H1 (cell line): ENCODE measurements around the gene RELN. TPM values are rescaled to one million over a fixed set of nuclear protein-coding genes. Genes with fewer than 3 reads are reported as not detected.

Experiments used
- CTCF ChIA-PET: fragments of 300-600 bp; sonication (Branson Sonifier 250); formaldehyde crosslinking; loops from one replicate; lab custom pipeline; 2021; ENCODE audit not compliant: partially characterized antibody; lab: Charles Lee
- POLR2A ChIA-PET: fragments of 300-600 bp; sonication (Branson Sonifier 250); formaldehyde crosslinking; loops from one replicate; lab custom pipeline; 2021; ENCODE audit warnings: inconsistent platforms; ENCODE audit not compliant: partially characterized antibody; lab: Charles Lee
- DNase-seq, 2 experiments: peaks; one replicate each; pipeline versions ENCODE4 v3.0.0 to v3.0.0-alpha.2; 2010 to 2022; ENCODE audit warnings: low spot score in 2 of 2, low read depth in 1 of 2, mixed read lengths in 1 of 2
- FAIRE-seq: peaks from 2 replicates; lab custom pipeline; 2011; peaks lifted over from hg19 to GRCh38; lab: Jason Lieb, UNC
- H2AFZ ChIP-seq: 2 replicates; pipeline ENCODE4 v1.8.1; 2012; ENCODE audit warnings: low read length, inconsistent platforms
- H2AK5ac ChIP-seq: 2 replicates; pipeline ENCODE4 v1.6.1; 2013; ENCODE audit warnings: low read depth, low read length
- H2BK120ac ChIP-seq: replicated peaks from 2 replicates; pipeline ENCODE3; 2013; ENCODE audit warnings: low read depth, low read length, inconsistent platforms
- H2BK12ac ChIP-seq: 2 replicates; pipeline ENCODE4 v1.6.1; 2013; ENCODE audit warnings: low read depth, low read length
- H2BK15ac ChIP-seq: 2 replicates; pipeline ENCODE4 v1.6.1; 2013; ENCODE audit warnings: low read length
- H2BK20ac ChIP-seq: 2 replicates; pipeline ENCODE4 v1.6.1; 2013; ENCODE audit warnings: low read length
- H2BK5ac ChIP-seq: 2 replicates; pipeline ENCODE4 v1.6.1; 2013; ENCODE audit warnings: low read depth, low read length
- H3K14ac ChIP-seq: 2 replicates; pipeline ENCODE4 v1.6.1; 2013; ENCODE audit warnings: inconsistent platforms; ENCODE audit not compliant: insufficient read length
- H3K18ac ChIP-seq: 2 replicates; pipeline ENCODE4 v1.6.1; 2013; ENCODE audit warnings: low read length; ENCODE audit errors: extremely low read depth
- H3K23ac ChIP-seq: 2 replicates; pipeline ENCODE4 v1.6.1; 2013; ENCODE audit warnings: inconsistent platforms; ENCODE audit not compliant: insufficient read length
- H3K23me2 ChIP-seq: 2 replicates; pipeline ENCODE4 v1.6.1; 2013; ENCODE audit warnings: low read depth, low read length
- H3K27ac ChIP-seq: 2 replicates; pipeline ENCODE4 v1.6.1; 2011; ENCODE audit warnings: low read depth, low read length, inconsistent platforms
- H3K27me3 ChIP-seq, 4 experiments: replicated peaks in 1 of 4; 1 replicate in 1 of 4; 2 replicates in 3 of 4; pipeline versions ENCODE4 v1.6.1 to v1.8.1; 2011 to 2013; ENCODE audit warnings: low read length in 3 of 4, mild to moderate bottlenecking in 3 of 4, inconsistent platforms in 2 of 4, mixed read lengths in 2 of 4, moderate library complexity in 1 of 4; ENCODE audit not compliant: control insufficient read depth in 3 of 4, insufficient read depth in 3 of 4; ENCODE audit errors: extremely low read depth in 1 of 4
- H3K36me3 ChIP-seq, 4 experiments: 2 replicates each; pipeline versions ENCODE4 v1.6.1 to v1.8.1; 2011 to 2013; ENCODE audit warnings: mild to moderate bottlenecking in 4 of 4, low read length in 3 of 4, moderate library complexity in 2 of 4, control low read depth in 1 of 4, inconsistent platforms in 1 of 4; ENCODE audit not compliant: insufficient read depth in 4 of 4, control insufficient read depth in 2 of 4
- H3K4ac ChIP-seq: replicated peaks from 2 replicates; pipeline ENCODE3; 2013; ENCODE audit warnings: low read length, low read depth, mixed read lengths, inconsistent platforms; ENCODE audit not compliant: insufficient read length
- H3K4me1 ChIP-seq, 4 experiments: replicated peaks in 1 of 4; 1 replicate in 1 of 4; 2 replicates in 3 of 4; pipeline versions ENCODE4 v1.6.1 to v1.8.1; 2011 to 2013; ENCODE audit warnings: low read length in 3 of 4, inconsistent platforms in 2 of 4, mixed read lengths in 1 of 4; ENCODE audit not compliant: insufficient read depth in 4 of 4, control insufficient read depth in 3 of 4
- H3K4me2 ChIP-seq, 2 experiments: 2 replicates each; pipeline versions ENCODE4 v1.6.1 to v1.8.1; 2011 to 2013; ENCODE audit warnings: low read depth in 2 of 2, low read length in 2 of 2, control low read depth in 1 of 2, inconsistent platforms in 1 of 2, mild to moderate bottlenecking in 1 of 2; ENCODE audit not compliant: insufficient read depth in 1 of 2
- H3K4me3 ChIP-seq, 4 experiments: fragments of 200-600, 300-600 bp in 1 of 4; sonication (generic), shearing (Covaris generic), sonication (Bioruptor Twin) in 1 of 4; 2 replicates each; pipeline versions ENCODE4 v1.5.1 to v1.8.1; 2011 to 2016; ENCODE audit warnings: low read length in 4 of 4, low read depth in 3 of 4, control low read depth in 2 of 4, inconsistent platforms in 2 of 4, mild to moderate bottlenecking in 2 of 4, mixed read lengths in 1 of 4, moderate library complexity in 1 of 4; ENCODE audit not compliant: insufficient read depth in 2 of 4; ENCODE audit errors: extremely low read depth in 1 of 4
- H3K56ac ChIP-seq: replicated peaks from 2 replicates; pipeline ENCODE3; 2013; ENCODE audit warnings: low read depth, mild to moderate bottlenecking, mixed read lengths, low read length, inconsistent platforms; ENCODE audit not compliant: insufficient read length
- H3K79me1 ChIP-seq: 2 replicates; pipeline ENCODE4 v1.6.1; 2013; ENCODE audit warnings: low read depth, low read length, control low read depth
- H3K79me2 ChIP-seq, 2 experiments: 2 replicates each; pipeline versions ENCODE4 v1.6.1 to v1.8.1; 2012 to 2013; ENCODE audit warnings: low read length in 2 of 2, mild to moderate bottlenecking in 2 of 2, inconsistent platforms in 1 of 2; ENCODE audit not compliant: insufficient read depth in 2 of 2, control insufficient read depth in 1 of 2
- H3K9ac ChIP-seq, 4 experiments: replicated peaks in 1 of 4; 1 replicate in 1 of 4; 2 replicates in 3 of 4; pipeline versions ENCODE4 v1.6.1 to v1.8.1; 2011 to 2013; ENCODE audit warnings: low read depth in 3 of 4, low read length in 3 of 4, control low read depth in 2 of 4, mild to moderate bottlenecking in 2 of 4, moderate library complexity in 2 of 4, inconsistent platforms in 1 of 4; ENCODE audit errors: extremely low read depth in 1 of 4
- H3K9me3 ChIP-seq, 2 experiments: 2 replicates each; pipeline versions ENCODE4 v1.6.1 to v1.8.1; 2012 to 2013; ENCODE audit warnings: mild to moderate bottlenecking in 2 of 2, moderate library complexity in 2 of 2, control low read depth in 1 of 2, inconsistent platforms in 1 of 2, low read depth in 1 of 2, low read length in 1 of 2, mixed read lengths in 1 of 2; ENCODE audit not compliant: insufficient read depth in 2 of 2
- H4K20me1 ChIP-seq, 2 experiments: replicated peaks in 1 of 2; 2 replicates each; pipeline versions ENCODE3 to v1.8.1; 2011 to 2013; ENCODE audit warnings: inconsistent platforms in 2 of 2, low read length in 2 of 2, mild to moderate bottlenecking in 1 of 2; ENCODE audit not compliant: insufficient read depth in 2 of 2, control insufficient read depth in 1 of 2
- H4K5ac ChIP-seq: 2 replicates; pipeline ENCODE4 v1.6.1; 2013; ENCODE audit warnings: low read length, low read depth, mixed read lengths, inconsistent platforms; ENCODE audit not compliant: insufficient read length
- H4K8ac ChIP-seq: 2 replicates; pipeline ENCODE4 v1.8.0; 2013; ENCODE audit warnings: mild to moderate bottlenecking, moderate library complexity, low read length, inconsistent platforms; ENCODE audit not compliant: insufficient read depth; ENCODE audit errors: extremely low read depth
- H4K91ac ChIP-seq: replicated peaks from 2 replicates; pipeline ENCODE3; 2013; ENCODE audit warnings: low read length, mixed read lengths, inconsistent platforms; ENCODE audit not compliant: insufficient read length
- CHD2 ChIP-seq: IDR thresholded peaks from 2 replicates; pipeline ENCODE4 v1.6.1; 2012; ENCODE audit warnings: low read length, improper control_type of control experiment
- GABPA ChIP-seq: IDR thresholded peaks from 2 replicates; pipeline ENCODE4 v1.6.1; 2011; ENCODE audit warnings: mild to moderate bottlenecking, low read length, moderate library complexity, borderline replicate concordance; ENCODE audit not compliant: insufficient read depth
- GTF2F1 ChIP-seq: IDR thresholded peaks from 2 replicates; pipeline ENCODE4 v1.6.1; 2012; ENCODE audit warnings: low read depth, low read length, improper control_type of control experiment, borderline replicate concordance
- RAD21 ChIP-seq, 2 experiments: IDR thresholded peaks in 1 of 2; conservative IDR thresholded peaks in 1 of 2; 2 replicates each; pipeline ENCODE4 v1.6.1; 2011; ENCODE audit warnings: low read depth in 2 of 2, low read length in 2 of 2, improper control_type of control experiment in 1 of 2, inconsistent platforms in 1 of 2, mild to moderate bottlenecking in 1 of 2, moderate library complexity in 1 of 2
- SIRT6 ChIP-seq: IDR thresholded peaks from one replicate; pipeline ENCODE4 v1.7.1; 2012; ENCODE audit warnings: low read length, inconsistent platforms
- YY1 ChIP-seq: IDR thresholded peaks from 2 replicates; pipeline ENCODE4 v1.6.1; 2011; ENCODE audit warnings: low read depth, mild to moderate bottlenecking, low read length
- ZNF274 ChIP-seq: IDR thresholded peaks from 2 replicates; pipeline ENCODE4 v1.7.0; 2012; ENCODE audit warnings: low read length, borderline replicate concordance; ENCODE audit errors: extremely low read depth
- WGBS, 2 experiments: shearing (Covaris generic) in 1 of 2; methylation state at CpG; one replicate each; pipeline versions ENCODE4 v1.1.6 to v1.1.7; 2013 to 2015; ENCODE audit warnings: low lambda C conversion rate in 2 of 2, mixed read lengths in 2 of 2, inconsistent platforms in 1 of 2, low coverage in 1 of 2, missing lambda C conversion rate in 1 of 2; ENCODE audit not compliant: insufficient replicate concordance in 2 of 2, insufficient coverage in 1 of 2, insufficient read length in 1 of 2; ENCODE audit errors: extremely low coverage in 1 of 2, missing lambda C conversion rate in 1 of 2; 5-methylcytosine and 5-hydroxymethylcytosine counted together
- polyA plus RNA-seq, 7 experiments: library from polyadenylated mRNA; depleted of rRNA in 3 of 7; stranded (reverse) in 5 of 7; unstranded in 2 of 7; fragments of >200 nt in 5 of 7; fragments of 200-250 nt in 2 of 7; gene quantifications; 1 replicate in 5 of 7; 2 replicates in 1 of 7; 4 replicates in 1 of 7; pipeline versions ENCODE4 v1.2.1 to v1.2.3, GENCODE V29; 2011 to 2013; ENCODE audit warnings: missing spikeins in 2 of 7, mixed read lengths in 2 of 7
- total RNA-seq: library from RNA; stranded (reverse); fragmentation: NEBNext Ultra II Directional; extraction: Animal tissue kit (Norgen Biotek cat#: 25700); gene quantifications from 2 replicates; pipeline ENCODE4 v1.2.1, GENCODE V29; 2021
- TF ChIP-seq, protein P1 (sequence below), 3 experiments: IDR thresholded peaks; 1 replicate in 2 of 3; 2 replicates in 1 of 3; pipeline versions ENCODE4 v1.5.1 to v1.6.1; 2011; ENCODE audit warnings: low read length in 3 of 3, mild to moderate bottlenecking in 3 of 3, inconsistent platforms in 2 of 3, low read depth in 1 of 3, moderate library complexity in 1 of 3; ENCODE audit not compliant: insufficient read depth in 1 of 3; ENCODE audit errors: control extremely low read depth in 1 of 3

The RELN gene
- total and polyA plus RNA-seq, 2 of the 8 experiments (the other 6 are each of a cell fraction or from before 2014, with no cell fraction given), result 0.03 to 0.07 TPM

- H3K79me1 ChIP-seq, result no peaks in the 10 kb centered on the region
- peak overlapping the region; percentile 64 for H2AFZ ChIP-seq
- no peak overlapping the region for H3K4ac ChIP-seq
- no peak overlapping the region for H2BK120ac ChIP-seq
- H3K9ac ChIP-seq, result no peak overlapping the region
- no peak overlapping the region for H3K4me2 ChIP-seq
- H2BK12ac ChIP-seq, result no peak overlapping the region
- no peak overlapping the region for H3K56ac ChIP-seq
- H4K20me1 ChIP-seq, result no peaks in the 10 kb centered on the region
- no peaks in the 10 kb centered on the region for H3K23me2 ChIP-seq
- ChIA-PET POLR2A (no interaction called here), CTCF (interaction anchor here (1.0 to 3.7 kb wide), 8 partner anchors 11 to 230 kb away, joined by 3 to 29 read pairs (median 4); no protein-coding TSS in a partner anchor)
- H3K79me2 ChIP-seq, result no peaks in the 10 kb centered on the region
- H2BK5ac ChIP-seq, result no peak overlapping the region
- H3K27ac ChIP-seq, result no peak overlapping the region
- H4K91ac ChIP-seq, result no peak overlapping the region
- no peaks in the 10 kb centered on the region for H3K27me3 ChIP-seq
- DNase-seq (no peak), FAIRE-seq (no peak)
- H3K9me3 ChIP-seq, result no peaks in the 10 kb centered on the region
- H3K4me3 ChIP-seq, result no peak overlapping the region
- no peak overlapping the region for H4K5ac ChIP-seq
- H2BK20ac ChIP-seq, result no peak overlapping the region
- WGBS, 2 experiments, result 88% methylated on average over 3 of the region's 3 CpGs; no CpG with 5 or more reads in 1 of the 2 experiments
- H2AK5ac ChIP-seq, result no peak overlapping the region
- no peak overlapping the region for H3K14ac ChIP-seq
- H3K4me1 ChIP-seq, result no peaks in the 10 kb centered on the region
- no peaks in the 10 kb centered on the region for H3K36me3 ChIP-seq
- no peak overlapping the region for H4K8ac ChIP-seq
- H3K18ac ChIP-seq, result no peak overlapping the region; the same call in 1 of the 2 replicates
- no peak overlapping the region for H2BK15ac ChIP-seq
- no peak overlapping the region for H3K23ac ChIP-seq
- TF ChIP-seq, protein P1, sequence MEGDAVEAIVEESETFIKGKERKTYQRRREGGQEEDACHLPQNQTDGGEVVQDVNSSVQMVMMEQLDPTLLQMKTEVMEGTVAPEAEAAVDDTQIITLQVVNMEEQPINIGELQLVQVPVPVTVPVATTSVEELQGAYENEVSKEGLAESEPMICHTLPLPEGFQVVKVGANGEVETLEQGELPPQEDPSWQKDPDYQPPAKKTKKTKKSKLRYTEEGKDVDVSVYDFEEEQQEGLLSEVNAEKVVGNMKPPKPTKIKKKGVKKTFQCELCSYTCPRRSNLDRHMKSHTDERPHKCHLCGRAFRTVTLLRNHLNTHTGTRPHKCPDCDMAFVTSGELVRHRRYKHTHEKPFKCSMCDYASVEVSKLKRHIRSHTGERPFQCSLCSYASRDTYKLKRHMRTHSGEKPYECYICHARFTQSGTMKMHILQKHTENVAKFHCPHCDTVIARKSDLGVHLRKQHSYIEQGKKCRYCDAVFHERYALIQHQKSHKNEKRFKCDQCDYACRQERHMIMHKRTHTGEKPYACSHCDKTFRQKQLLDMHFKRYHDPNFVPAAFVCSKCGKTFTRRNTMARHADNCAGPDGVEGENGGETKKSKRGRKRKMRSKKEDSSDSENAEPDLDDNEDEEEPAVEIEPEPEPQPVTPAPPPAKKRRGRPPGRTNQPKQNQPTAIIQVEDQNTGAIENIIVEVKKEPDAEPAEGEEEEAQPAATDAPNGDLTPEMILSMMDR (IDR thresholded peaks at IDR 0.05; ENCODE audit: control extremely low read depth in 1 of 3, insufficient read depth in 1 of 3, low read depth in 1 of 3, low read length in 3 of 3), result peak in 2 of 3 experiments; percentile 22 to 29; a peak in 2 of 4 replicates
- TF ChIP-seq RAD21 (IDR thresholded peaks at IDR 0.05 in 1 of 2, conservative IDR thresholded peaks at IDR 0.05 in 1 of 2; ENCODE audit: low read depth in 2 of 2, low read length in 2 of 2) (peak; percentile 48 to 56), GABPA (no peak), YY1 (0 out of 2 replicates have a peak, but pooled peaks have one; percentile 16), SIRT6 (no peak), GTF2F1 (no peak), ZNF274 (no peak), CHD2 (no peak)
These were observed 375.5 kb downstream of the RELN start for GRCh38 chr7:103613655-103614642.
